Thoracic aorta endothelial cell (primary cell): ENCODE data around the gene TRIM77. TPM values are rescaled to one million over a fixed set of nuclear protein-coding genes. Genes with fewer than 3 reads are reported as not detected.

ENCODE experiments used
- small RNA-seq: library from RNA; depleted of rRNA; stranded (forward); fragments of <200 nt; gene quantifications from one replicate; pipeline ENCODE3, GENCODE V24; 2012
- total RNA-seq: library from RNA; depleted of rRNA; stranded (reverse); fragments of >200 nt; gene quantifications from 2 replicates; pipeline ENCODE4 v1.2.3, GENCODE V29; 2012

Gene TRIM77
- not detected in 2 replicates for total RNA-seq

GRCh38 chr11:89709999-89710398, at the start of gene TRIM77:
Gene TRIM77 (plus strand): TSS chr11:89710299. CDS start chr11:89710299, 0 bp downstream.

Small RNA genes within 50 kb of the gene (small RNA-seq; reads per million reads assigned to genes)
- not detected for gene AP003122.3

Other genes with a start within 250 kb of the TRIM77 start
- 24.9 and 34.9 TPM in 2 replicates for gene NOX4, start 218.9 kb upstream of the TRIM77 start, total RNA-seq
- gene TRIM49, start 98.3 kb downstream of the TRIM77 start, total RNA-seq, result not detected in 2 replicates
- not detected in 2 replicates for gene TRIM64B, start 168.2 kb downstream of the TRIM77 start, total RNA-seq
- not detected in 2 replicates for gene TRIM49D1, start 211.9 kb downstream of the TRIM77 start, total RNA-seq
- 0.14 TPM in 1 of 2 replicates, not detected in the other for gene TRIM49D2, start 213.8 kb downstream of the TRIM77 start, total RNA-seq